Spleen (tissue), 7 donors: ENCODE data around the gene FCRL3.

Experiments used
- POLR2A ChIP-seq, 3 donors: fragments of 450-650 bp; IDR thresholded peaks; one replicate each; pipeline ENCODE4 v1.5.1; 2017; ENCODE audit warnings: antibody characterized with exemption in 3 of 3, mild to moderate bottlenecking in 1 of 3
- POLR2AphosphoS5 ChIP-seq, 3 donors: sonication (generic); formaldehyde crosslinking; IDR thresholded peaks; one replicate each; pipeline ENCODE4 v1.5.1; 2017; ENCODE audit warnings: antibody characterized with exemption in 3 of 3
- TF ChIP-seq, protein P1 (sequence below), 11 experiments: fragments of 200-600 bp in 7 of 11; fragments of 450-650 bp in 4 of 11; sonication (generic) in 4 of 11; IDR thresholded peaks in 8 of 11; conservative IDR thresholded peaks in 3 of 11; 1 replicate in 7 of 11; 2 replicates in 4 of 11; pipeline versions ENCODE4 v1.4.0 to v1.8.0; 2016 to 2021; ENCODE audit warnings: antibody characterized with exemption in 11 of 11, inconsistent platforms in 4 of 11, mild to moderate bottlenecking in 1 of 11
- donor health status: DM: no; HTN: no; CAD: no; lungs with moderate emphysema.
- donor health status: DM: no; HTN: no; CAD: no.
- donor health status: DM: no; HTN: no; CAD: no.

DNA sequence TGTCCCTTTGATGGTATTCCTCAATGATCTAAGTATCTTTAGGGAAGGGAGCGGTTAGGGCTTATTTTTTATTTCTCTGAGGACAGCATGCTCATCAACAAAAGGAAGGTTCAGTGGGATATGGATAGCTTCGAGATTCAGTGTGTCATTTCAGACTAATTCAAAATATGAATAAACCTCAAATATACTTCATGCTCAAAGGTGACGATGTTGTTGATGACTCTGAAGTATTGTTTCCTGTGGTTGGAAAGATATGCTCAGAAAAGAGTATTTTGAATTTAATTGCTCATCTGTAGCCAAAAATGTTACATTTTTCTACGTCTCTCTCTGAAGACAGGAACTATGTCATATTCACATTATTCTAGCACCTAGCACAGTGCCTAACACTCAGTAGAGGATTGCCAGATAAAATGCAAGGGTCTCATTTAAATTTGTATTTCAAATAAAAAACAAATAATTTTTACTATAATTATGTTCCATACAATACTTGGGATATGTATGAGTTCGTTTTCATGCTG lies 1.8 kb upstream of the FCRL3 start:
- TF ChIP-seq, protein P1, sequence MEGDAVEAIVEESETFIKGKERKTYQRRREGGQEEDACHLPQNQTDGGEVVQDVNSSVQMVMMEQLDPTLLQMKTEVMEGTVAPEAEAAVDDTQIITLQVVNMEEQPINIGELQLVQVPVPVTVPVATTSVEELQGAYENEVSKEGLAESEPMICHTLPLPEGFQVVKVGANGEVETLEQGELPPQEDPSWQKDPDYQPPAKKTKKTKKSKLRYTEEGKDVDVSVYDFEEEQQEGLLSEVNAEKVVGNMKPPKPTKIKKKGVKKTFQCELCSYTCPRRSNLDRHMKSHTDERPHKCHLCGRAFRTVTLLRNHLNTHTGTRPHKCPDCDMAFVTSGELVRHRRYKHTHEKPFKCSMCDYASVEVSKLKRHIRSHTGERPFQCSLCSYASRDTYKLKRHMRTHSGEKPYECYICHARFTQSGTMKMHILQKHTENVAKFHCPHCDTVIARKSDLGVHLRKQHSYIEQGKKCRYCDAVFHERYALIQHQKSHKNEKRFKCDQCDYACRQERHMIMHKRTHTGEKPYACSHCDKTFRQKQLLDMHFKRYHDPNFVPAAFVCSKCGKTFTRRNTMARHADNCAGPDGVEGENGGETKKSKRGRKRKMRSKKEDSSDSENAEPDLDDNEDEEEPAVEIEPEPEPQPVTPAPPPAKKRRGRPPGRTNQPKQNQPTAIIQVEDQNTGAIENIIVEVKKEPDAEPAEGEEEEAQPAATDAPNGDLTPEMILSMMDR (IDR thresholded peaks at IDR 0.05 in 8 of 11, conservative IDR thresholded peaks at IDR 0.05 in 3 of 11): no peak
- TF ChIP-seq POLR2A (IDR thresholded peaks at IDR 0.05): no peak
- no peak for TF ChIP-seq POLR2AphosphoS5 (IDR thresholded peaks at IDR 0.05)
